GM12878 (cell line): Measurements from ENCODE around the gene PACS2. TPM values are rescaled to one million over a fixed set of nuclear protein-coding genes. Genes with fewer than 3 reads are reported as not detected.

Source experiments
- ATAC-seq: fragments of 200-7000 bp; cut with Tn5 transposase; 3 replicates; pipeline ENCODE4 v1.9.1; 2020; ENCODE audit warnings: mild to moderate bottlenecking, moderate library complexity
- BruUV-seq: library from RNA; stranded (reverse); fragments of 400-500 nt; replicated peaks from 2 replicates; lab custom pipeline; 2021; lab: Mats Ljungman, UMichigan
- CTCF ChIA-PET: fragments of 300-600 bp; sonication (Branson Sonifier 250); formaldehyde crosslinking; extraction: SDS; loops from one replicate; lab custom pipeline; 2021; ENCODE audit warnings: inconsistent platforms; lab: Yijun Ruan, JAX
- POLR2A ChIA-PET: fragments of 350-600 bp; formaldehyde crosslinking; extraction: SDS; loops from one replicate; lab custom pipeline; 2021; ENCODE audit warnings: inconsistent platforms; lab: Charles Lee
- RAD21 ChIA-PET: fragments of 300-600 bp; sonication (Branson Sonifier 250); formaldehyde crosslinking; loops from one replicate; lab custom pipeline; 2023; ENCODE audit warnings: antibody characterized with exemption; ENCODE audit not compliant: unreplicated experiment; lab: Charles Lee
- SMC1A ChIA-PET: fragments of 300-600 bp; sonication (Branson Sonifier 250); formaldehyde crosslinking; loops from one replicate; lab custom pipeline; 2023; ENCODE audit not compliant: unreplicated experiment, uncharacterized antibody; lab: Charles Lee
- DNase-seq: peaks from one replicate; pipeline ENCODE4 v3.0.0-alpha.2; 2011; ENCODE audit warnings: low read depth, low spot score
- FAIRE-seq: peaks from 3 replicates; lab custom pipeline; 2011; peaks lifted over from hg19 to GRCh38; lab: Jason Lieb, UNC
- H2AFZ ChIP-seq: 2 replicates; pipeline ENCODE4 v1.6.0; 2011; ENCODE audit warnings: low read depth, low read length, control low read depth; ENCODE audit not compliant: control insufficient read depth
- H3K27ac ChIP-seq: 2 replicates; pipeline ENCODE4 v1.5.1; 2011; ENCODE audit warnings: control low read depth; ENCODE audit not compliant: control insufficient read depth, insufficient read depth
- H3K27me3 ChIP-seq, 2 experiments: replicated peaks in 1 of 2; 2 replicates each; pipeline versions ENCODE4 v1.6.0 to v1.6.1; 2011; ENCODE audit warnings: low read length in 1 of 2; ENCODE audit not compliant: control insufficient read depth in 2 of 2, insufficient read depth in 2 of 2
- H3K36me3 ChIP-seq, 2 experiments: 2 replicates each; pipeline ENCODE4 v1.5.1; 2011; ENCODE audit warnings: low read length in 1 of 2; ENCODE audit not compliant: control insufficient read depth in 2 of 2, insufficient read depth in 2 of 2
- H3K4me1 ChIP-seq: 2 replicates; pipeline ENCODE4 v1.6.1; 2011; ENCODE audit warnings: mild to moderate bottlenecking, low read length, moderate library complexity, mixed read lengths; ENCODE audit not compliant: control insufficient read depth, insufficient read depth
- H3K4me2 ChIP-seq: 2 replicates; pipeline ENCODE4 v1.6.0; 2011; ENCODE audit warnings: control low read depth; ENCODE audit not compliant: control insufficient read depth, insufficient read depth
- H3K4me3 ChIP-seq: fragments of 200-600 bp; sonication (generic); 2 replicates; pipeline ENCODE4 v1.5.1; 2016
- H3K79me2 ChIP-seq: 2 replicates; pipeline ENCODE4 v1.6.0; 2011; ENCODE audit warnings: low read length; ENCODE audit not compliant: control insufficient read depth, insufficient read depth
- H3K9ac ChIP-seq: 2 replicates; pipeline ENCODE4 v1.8.0; 2011; ENCODE audit warnings: low read length, control low read depth, mixed read lengths; ENCODE audit not compliant: control insufficient read depth, insufficient read depth
- H3K9me3 ChIP-seq: replicated peaks from 3 replicates; pipeline ENCODE4 v1.5.1; 2011; ENCODE audit warnings: mild to moderate bottlenecking, low read length; ENCODE audit not compliant: control insufficient read depth, insufficient read depth
- H4K20me1 ChIP-seq: 2 replicates; pipeline ENCODE4 v1.6.0; 2011; ENCODE audit not compliant: control insufficient read depth, insufficient read depth
- BHLHE40 ChIP-seq, 2 experiments: fragments of 450-650 bp in 1 of 2; IDR thresholded peaks; 2 replicates each; pipeline ENCODE4 v1.6.1; 2011 to 2017; ENCODE audit warnings: low read depth in 2 of 2, borderline replicate concordance in 1 of 2, improper control_type of control experiment in 1 of 2, low read length in 1 of 2, mild to moderate bottlenecking in 1 of 2
- MXI1 ChIP-seq: fragments of 150-350 bp; IDR thresholded peaks from 2 replicates; pipeline ENCODE4 v1.6.1; 2011; ENCODE audit warnings: low read depth, mild to moderate bottlenecking, inconsistent platforms, low read length, improper control_type of control experiment
- NR2F1 ChIP-seq: fragments of 450-650 bp; conservative IDR thresholded peaks from 2 replicates; pipeline ENCODE4 v1.6.1; 2017; ENCODE audit warnings: mild to moderate bottlenecking
- TBL1XR1 ChIP-seq: IDR thresholded peaks from 2 replicates; pipeline ENCODE4 v1.6.1; 2012; ENCODE audit warnings: low read depth, low read length, improper control_type of control experiment
- YBX1 ChIP-seq: fragments of 450-650 bp; IDR thresholded peaks from 2 replicates; pipeline ENCODE4 v1.6.1; 2016; ENCODE audit warnings: antibody characterized with exemption
- WGBS: methylation state at CpG from one replicate; pipeline ENCODE4 v1.1.6; 2016; ENCODE audit warnings: low lambda C conversion rate; ENCODE audit not compliant: insufficient replicate concordance, insufficient coverage; ENCODE audit errors: missing lambda C conversion rate; 5-methylcytosine and 5-hydroxymethylcytosine counted together
- in situ Hi-C: fragments of 300-500 bp; cut with MboI; formaldehyde crosslinking; loops from 9 replicates; pipeline ENCODE4 v1.14.3; 2018; ENCODE audit warnings: mixed read lengths
- intact Hi-C: fragments of 100-400 bp; cut with micrococcal nuclease; formaldehyde crosslinking; loops from one replicate; pipeline ENCODE4 v1.14.2; 2022; ENCODE audit not compliant: unreplicated experiment
- polyA plus RNA-seq, 11 experiments: library from polyadenylated mRNA; depleted of rRNA in 4 of 11; unstranded in 6 of 11; stranded (reverse) in 5 of 11; fragments of >200 nt; fragmentation: Nextera tagmentation in 4 of 11; fragmentation: Illumina TruSeq in 1 of 11; extraction: Ambion mirVana in 4 of 11; extraction: Trizol in 1 of 11; gene quantifications; 1 replicate in 1 of 11; 2 replicates in 10 of 11; pipeline versions ENCODE4 v1.2.1 to v1.2.3, GENCODE V29; 2011 to 2016; ENCODE audit warnings: inconsistent platforms in 2 of 11, missing spikeins in 2 of 11, low read depth in 1 of 11
- total RNA-seq, 4 experiments: library from RNA; depleted of rRNA in 3 of 4; stranded (reverse); fragments of >200 nt in 3 of 4; fragmentation: Illumina TruSeq in 1 of 4; extraction: Trizol in 1 of 4; gene quantifications; 2 replicates each; pipeline versions ENCODE4 v1.2.1 to v1.2.3, GENCODE V29; 2013 to 2021
- TF ChIP-seq, protein P1 (sequence below): IDR thresholded peaks from 2 replicates; pipeline ENCODE4 v1.6.1; 2012; ENCODE audit warnings: low read depth, low read length, improper control_type of control experiment

PACS2 gene
- total and polyA plus RNA-seq, 10 of the 15 experiments (the other 5 are each of a cell fraction or from before 2014, with no cell fraction given), result 0.21 to 37.3 (median 9.4) TPM

- H3K27ac ChIP-seq, result no peak overlapping the region
- TF ChIP-seq YBX1 (no peak), TBL1XR1 (no peak), MXI1 (no peak), NR2F1 (0 out of 2 replicates have a peak, but pooled peaks have one; percentile 10), BHLHE40 (IDR thresholded peaks at IDR 0.05; ENCODE audit: borderline replicate concordance in 1 of 2, low read depth in 2 of 2, low read length in 1 of 2) (no peak)
- TF ChIP-seq, protein P1, sequence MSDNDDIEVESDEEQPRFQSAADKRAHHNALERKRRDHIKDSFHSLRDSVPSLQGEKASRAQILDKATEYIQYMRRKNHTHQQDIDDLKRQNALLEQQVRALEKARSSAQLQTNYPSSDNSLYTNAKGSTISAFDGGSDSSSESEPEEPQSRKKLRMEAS, result 0 out of 2 replicates have a peak, but pooled peaks have one; percentile 15
- TF ChIP-seq, all 136 proteins: peak for 2
- ATAC-seq (peak; percentile 47), FAIRE-seq (no peak), DNase-seq (no peak)
- Histone ChIP-seq H3K9ac (peak overlapping the region; percentile 46; the same call in 1 of the 2 replicates), H3K9me3 (no peaks in the 10 kb centered on the region), H2AFZ (peak overlapping the region; percentile 78), H3K4me2 (peak overlapping the region; percentile 89), H3K4me1 (peaks cover 10% of the 10 kb centered on the region), H3K79me2 (peaks cover 4% of the 10 kb centered on the region; the same call in 1 of the 2 replicates), H4K20me1 (no peaks in the 10 kb centered on the region), H3K27me3 (no peaks in the 10 kb centered on the region), H3K4me3 (peak overlapping the region; percentile 63), H3K36me3 (no peaks in the 10 kb centered on the region; a peak in 1 of 4 replicates)
- ChIA-PET POLR2A (interaction anchor here (0.9 to 1.2 kb wide), 3 partner anchors 9 to 19 kb away, joined by 3 to 4 read pairs (median 3); partner anchors contain the start of gene BRF1), SMC1A (interaction anchor here (0.8 to 1.6 kb wide), 4 partner anchors 13 to 17 kb away, joined by 3 to 5 read pairs (median 3); partner anchors contain the start of gene BRF1), RAD21 (interaction anchor here (1.1 to 2.3 kb wide), 2 partner anchors 13 to 20 kb away, joined by 4 to 13 read pairs; partner anchors contain the start of gene BRF1), CTCF (interaction anchor here (0.7 to 1.0 kb wide), 3 partner anchors 38 to 1104 kb away, joined by 3 to 5 read pairs (median 3); no protein-coding TSS in a partner anchor)
- no TSS peak for BruUV-seq
- intact Hi-C loops (no loop called here), in situ Hi-C loops (no loop called here)
- WGBS, result 40% methylated on average over 27 of the region's 48 CpGs
Observed at GRCh38 chr14:105313381-105314286, 914 bp upstream of the PACS2 start.
